Ovary (tissue), 3 donors: ENCODE results near the gene RNF151.

Experiments
- EP300 ChIP-seq: sonication (generic); formaldehyde crosslinking; IDR thresholded peaks from one replicate; pipeline ENCODE4 v1.6.1; 2017; ENCODE audit warnings: antibody characterized with exemption
- POLR2A ChIP-seq: fragments of 450-650 bp; IDR thresholded peaks from one replicate; pipeline ENCODE4 v1.6.1; 2017; ENCODE audit warnings: antibody characterized with exemption, mild to moderate bottlenecking, moderate library complexity
- TF ChIP-seq, protein P1 (sequence below), 3 donors: fragments of 450-650 bp in 2 of 3; fragments of 200-600 bp in 1 of 3; IDR thresholded peaks; one replicate each; pipeline versions ENCODE4 v1.5.1 to v1.8.0; 2016 to 2022; ENCODE audit warnings: antibody characterized with exemption in 3 of 3, mild to moderate bottlenecking in 1 of 3
- donor health status: DM: no; HTN: no; CAD: no.

GRCh38 chr16:1965396-1966001 lies 1.2 kb upstream of the RNF151 start:
- TF ChIP-seq, protein P1, sequence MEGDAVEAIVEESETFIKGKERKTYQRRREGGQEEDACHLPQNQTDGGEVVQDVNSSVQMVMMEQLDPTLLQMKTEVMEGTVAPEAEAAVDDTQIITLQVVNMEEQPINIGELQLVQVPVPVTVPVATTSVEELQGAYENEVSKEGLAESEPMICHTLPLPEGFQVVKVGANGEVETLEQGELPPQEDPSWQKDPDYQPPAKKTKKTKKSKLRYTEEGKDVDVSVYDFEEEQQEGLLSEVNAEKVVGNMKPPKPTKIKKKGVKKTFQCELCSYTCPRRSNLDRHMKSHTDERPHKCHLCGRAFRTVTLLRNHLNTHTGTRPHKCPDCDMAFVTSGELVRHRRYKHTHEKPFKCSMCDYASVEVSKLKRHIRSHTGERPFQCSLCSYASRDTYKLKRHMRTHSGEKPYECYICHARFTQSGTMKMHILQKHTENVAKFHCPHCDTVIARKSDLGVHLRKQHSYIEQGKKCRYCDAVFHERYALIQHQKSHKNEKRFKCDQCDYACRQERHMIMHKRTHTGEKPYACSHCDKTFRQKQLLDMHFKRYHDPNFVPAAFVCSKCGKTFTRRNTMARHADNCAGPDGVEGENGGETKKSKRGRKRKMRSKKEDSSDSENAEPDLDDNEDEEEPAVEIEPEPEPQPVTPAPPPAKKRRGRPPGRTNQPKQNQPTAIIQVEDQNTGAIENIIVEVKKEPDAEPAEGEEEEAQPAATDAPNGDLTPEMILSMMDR (IDR thresholded peaks at IDR 0.05) = no peak
- TF ChIP-seq POLR2A (no peak), EP300 (no peak)
